Measurements from ENCODE around the gene SLC35B2.

- no peak for TF ChIP-seq CTCF (IDR thresholded peaks at IDR 0.05)
- TF ChIP-seq POLR2A (IDR thresholded peaks at IDR 0.05): no peak
- no peak for TF ChIP-seq POLR2AphosphoS5 (IDR thresholded peaks at IDR 0.05)
- no peak for TF ChIP-seq EP300 (IDR thresholded peaks at IDR 0.05)
Measured at GRCh38 chr6:44294832-44295791, 37.8 kb upstream of the SLC35B2 start.
